Left lung (tissue), 10 donors: ENCODE data around the gene RTTN. TPM values are rescaled to one million over a fixed set of nuclear protein-coding genes. Genes with fewer than 3 reads are reported as not detected.

Source experiments
- ATAC-seq: fragments of 200-7000 bp; cut with Tn5 transposase; one replicate; pipeline ENCODE4 v1.9.1; 2020; ENCODE audit warnings: moderate library complexity
- DNase-seq, 4 donors: peaks; one replicate each; pipeline ENCODE4 v3.0.0-alpha.2; 2013 to 2020
- H3K27ac ChIP-seq, 2 donors: fragments of 200-600 bp; sonication (generic) in 1 of 2; one replicate each; pipeline versions ENCODE4 v1.5.0 to v1.8.0; 2020 to 2021
- H3K27me3 ChIP-seq, 2 donors: fragments of 200-600 bp; sonication (generic) in 1 of 2; one replicate each; pipeline versions ENCODE4 v1.5.0 to v1.8.0; 2020 to 2021
- H3K36me3 ChIP-seq, 2 donors: fragments of 200-600 bp; sonication (generic) in 1 of 2; one replicate each; pipeline versions ENCODE4 v1.5.0 to v1.8.0; 2020 to 2021
- H3K4me1 ChIP-seq, 2 donors: fragments of 200-600 bp; one replicate each; pipeline ENCODE4 v1.8.0; 2021
- H3K4me3 ChIP-seq, 2 donors: fragments of 200-600 bp; sonication (generic) in 1 of 2; one replicate each; pipeline versions ENCODE4 v1.5.0 to v1.8.0; 2020 to 2021; ENCODE audit warnings: mild to moderate bottlenecking in 1 of 2
- H3K9me3 ChIP-seq, 2 donors: fragments of 200-600 bp; sonication (generic) in 1 of 2; one replicate each; pipeline versions ENCODE4 v1.5.0 to v1.8.0; 2020 to 2021
- CTCF ChIP-seq, 2 donors: fragments of 200-600 bp; sonication (generic) in 1 of 2; IDR thresholded peaks; one replicate each; pipeline versions ENCODE4 v1.5.0 to v1.8.0; 2021; ENCODE audit warnings: antibody characterized with exemption in 2 of 2
- intact Hi-C, 2 donors: fragments of 100-400 bp; cut with DNase I; formaldehyde crosslinking; loops; one replicate each; pipeline versions ENCODE4 v1.11.2 to v1.14.2; 2022
- polyA plus RNA-seq, 6 donors: library from polyadenylated mRNA; unstranded; fragments of 120-200 nt; gene quantifications; one replicate each; pipeline ENCODE4 v1.2.1, GENCODE V29; 2013; ENCODE audit not compliant: insufficient read length in 6 of 6
- total RNA-seq, 2 donors: library from RNA; stranded (reverse); fragmentation: NEBNext Ultra II Directional; extraction: Animal tissue kit (Norgen Biotek cat#: 25700); gene quantifications; one replicate each; pipeline ENCODE4 v1.2.1, GENCODE V29; 2021
- donor health status: DM: no; HTN: yes; CAD: no.
- donor health status: DM: no; HTN: no; CAD: no.

Gene RTTN
- total and polyA plus RNA-seq, 8 donors: 9.8 to 25.4 (median 21.1) TPM

GRCh38 chr18:70195014-70195614 lies 10.4 kb downstream of the RTTN start:
- DNase-seq (no peak), ATAC-seq (no peak)
- H3K27ac ChIP-seq: no peak overlapping the region
- no peaks in the 10 kb centered on the region for H3K9me3 ChIP-seq
- no peak overlapping the region for H3K4me3 ChIP-seq
- H3K36me3 ChIP-seq: peaks cover 0 to 70% of the 10 kb centered on the region in 2 donors
- intact Hi-C loops: loop anchor here in 1 of 2 donors (5.0 kb wide), 1 partner anchor 237 kb away; no protein-coding TSS in a partner anchor
- no peak for TF ChIP-seq CTCF (IDR thresholded peaks at IDR 0.05)
- no peaks in the 10 kb centered on the region for H3K27me3 ChIP-seq
- no peaks in the 10 kb centered on the region for H3K4me1 ChIP-seq

DNA sequence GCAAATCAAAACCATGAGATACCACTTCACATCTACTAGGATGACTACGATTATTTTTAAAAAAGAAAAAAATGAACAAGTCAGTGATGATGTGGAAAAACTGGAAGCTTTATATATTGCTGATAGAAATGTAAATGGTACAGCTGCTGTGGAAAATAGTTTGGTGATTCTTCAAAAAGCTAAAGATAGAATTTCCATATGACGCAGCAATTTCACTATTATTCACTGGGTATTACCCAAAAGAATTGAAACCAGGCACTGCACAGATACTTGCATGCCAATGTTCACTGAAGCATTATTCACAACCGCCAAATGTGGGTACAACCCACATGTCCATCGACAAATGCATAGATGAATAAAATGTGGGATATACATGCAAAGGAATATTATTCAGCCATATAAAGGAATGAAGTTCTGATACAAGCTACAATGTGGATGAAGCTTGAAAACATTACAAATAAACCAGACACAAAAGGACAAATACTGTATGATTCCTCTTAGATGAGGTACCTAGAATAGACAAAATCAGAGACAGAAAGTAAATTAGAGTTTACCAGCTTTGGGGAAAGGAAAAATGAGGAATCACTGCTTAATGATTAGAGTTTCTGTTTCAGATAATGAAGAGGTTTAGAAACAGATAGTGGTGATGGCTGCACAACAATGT lies 11.1 kb downstream of the RTTN start:
- Histone ChIP-seq H3K36me3 (peaks cover 0 to 70% of the 10 kb centered on the region in 2 donors), H3K4me1 (no peaks in the 10 kb centered on the region), H3K27me3 (no peaks in the 10 kb centered on the region), H3K9me3 (no peaks in the 10 kb centered on the region), H3K4me3 (no peak overlapping the region), H3K27ac (no peak overlapping the region)
- intact Hi-C loops: no loop called here
- DNase-seq: no peak
- no peak for ATAC-seq
- no peak for TF ChIP-seq CTCF (IDR thresholded peaks at IDR 0.05)

DNA sequence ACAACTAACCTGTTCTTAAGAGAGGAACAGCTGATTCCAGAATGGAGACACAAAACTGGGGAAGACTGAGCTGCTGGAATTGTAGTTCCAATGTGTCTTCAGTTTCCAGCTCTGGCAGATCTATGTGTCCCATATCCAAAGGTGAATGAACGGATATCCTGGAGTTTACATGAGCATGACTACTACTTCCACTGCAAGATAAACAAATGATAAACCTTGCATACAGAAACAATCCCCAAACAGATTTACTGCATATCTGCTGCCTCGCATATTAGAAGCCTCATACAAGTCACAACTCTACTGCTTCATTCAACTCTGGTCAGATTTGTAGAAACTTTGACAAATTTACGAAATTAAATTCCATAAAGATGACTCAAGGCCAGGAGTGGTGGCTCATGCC lies 15.0 kb downstream of the RTTN start:
- DNase-seq (no peak), ATAC-seq (no peak)
- H3K4me1 ChIP-seq: no peaks in the 10 kb centered on the region
- no peaks in the 10 kb centered on the region for H3K27me3 ChIP-seq
- TF ChIP-seq CTCF (IDR thresholded peaks at IDR 0.05): no peak
- no peak overlapping the region for H3K27ac ChIP-seq
- no peak overlapping the region for H3K4me3 ChIP-seq
- H3K9me3 ChIP-seq: no peaks in the 10 kb centered on the region
- intact Hi-C loops: no loop called here
- H3K36me3 ChIP-seq: peaks cover 0 to 57% of the 10 kb centered on the region in 2 donors

DNA sequence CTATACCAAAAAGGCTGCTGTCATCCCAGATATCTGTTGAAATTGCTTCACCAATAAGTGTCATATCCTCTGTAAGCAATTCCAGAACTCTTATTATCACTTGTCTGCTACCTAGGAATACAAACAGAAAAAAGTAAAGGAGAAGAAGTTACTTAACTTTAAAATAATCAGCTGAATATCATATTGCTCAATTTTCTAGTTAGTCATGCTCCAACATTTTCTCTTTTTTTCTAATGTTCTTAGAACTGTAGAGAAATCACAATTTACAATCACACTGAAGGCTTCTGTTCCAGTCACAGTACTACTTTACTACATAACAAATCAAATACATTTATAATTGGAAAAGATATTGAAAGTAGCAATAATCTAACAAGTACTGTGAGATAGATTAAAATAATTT lies 17.4 kb downstream of the RTTN start:
- H3K27me3 ChIP-seq: no peaks in the 10 kb centered on the region
- intact Hi-C loops: no loop called here
- no peak for DNase-seq
- TF ChIP-seq CTCF (IDR thresholded peaks at IDR 0.05): no peak
- no peak overlapping the region for H3K4me3 ChIP-seq
- H3K27ac ChIP-seq: no peak overlapping the region
- H3K9me3 ChIP-seq: no peaks in the 10 kb centered on the region
- H3K36me3 ChIP-seq: peaks cover 0 to 49% of the 10 kb centered on the region in 2 donors
- ATAC-seq: no peak
- H3K4me1 ChIP-seq: no peaks in the 10 kb centered on the region

DNA sequence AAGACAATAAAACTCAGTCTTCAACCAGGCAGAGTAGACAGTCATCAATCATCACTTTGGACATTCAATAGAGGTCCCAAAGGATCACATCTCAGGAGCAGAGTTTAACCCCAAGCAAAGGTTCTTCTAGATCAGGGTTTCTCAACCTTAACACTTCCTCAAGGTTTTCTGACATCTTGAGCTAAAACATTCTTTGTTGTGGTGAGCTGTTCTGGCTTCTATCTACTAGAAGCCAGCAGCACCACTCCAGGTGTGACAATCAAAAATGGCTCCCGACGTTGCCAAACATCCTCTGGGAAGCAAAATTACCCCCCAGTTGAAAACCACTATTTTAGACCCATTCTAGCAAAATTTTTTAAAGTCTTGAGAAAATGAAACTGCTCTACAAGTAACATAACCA lies 22.0 kb downstream of the RTTN start:
- no peak for TF ChIP-seq CTCF (IDR thresholded peaks at IDR 0.05)
- Histone ChIP-seq H3K4me3 (no peak overlapping the region), H3K27ac (no peak overlapping the region), H3K36me3 (peaks cover 0 to 23% of the 10 kb centered on the region in 2 donors), H3K4me1 (no peaks in the 10 kb centered on the region), H3K27me3 (no peaks in the 10 kb centered on the region), H3K9me3 (no peaks in the 10 kb centered on the region)
- no peak for DNase-seq
- intact Hi-C loops: no loop called here
- ATAC-seq: no peak
